Activated CD4-positive, alpha-beta memory T cell treated with anti-CD3 and anti-CD28 coated beads, Interleukin-2, amount 10 ng/mL, durations not matched to agents 7 days and 5 days (primary cell): ENCODE data around the gene KRT2. TPM values are rescaled to one million over a fixed set of nuclear protein-coding genes. Genes with fewer than 3 reads are reported as not detected.
A peak's percentile ranks its signal among the peaks of the same experiment; 100 is the strongest.

ENCODE experiments used
- CTCF ChIA-PET: fragments of 350-600 bp; sonication (Branson Sonifier 250); formaldehyde crosslinking; loops from one replicate; lab custom pipeline; 2021; ENCODE audit warnings: antibody characterized with exemption, inconsistent platforms; lab: Charles Lee
- POLR2A ChIA-PET: fragments of 350-600 bp; sonication (Branson Sonifier 250); formaldehyde crosslinking; loops from one replicate; lab custom pipeline; 2021; ENCODE audit warnings: antibody characterized with exemption; lab: Charles Lee
- DNase-seq: peaks from one replicate; pipeline ENCODE4 v3.0.0-alpha.2; 2020
- H3K27ac Mint-ChIP-seq: one replicate; pipeline ENCODE4 v1.8.0; 2021; ENCODE audit warnings: mild to moderate bottlenecking, mixed read lengths
- H3K27me3 Mint-ChIP-seq: one replicate; pipeline ENCODE4 v1.8.0; 2021; ENCODE audit warnings: mixed read lengths
- H3K36me3 Mint-ChIP-seq: one replicate; pipeline ENCODE4 v1.8.0; 2021; ENCODE audit warnings: low read depth, mixed read lengths
- H3K4me1 Mint-ChIP-seq: one replicate; pipeline ENCODE4 v1.8.0; 2021; ENCODE audit warnings: mixed read lengths
- H3K4me3 Mint-ChIP-seq: one replicate; pipeline ENCODE4 v1.8.0; 2021; ENCODE audit warnings: mild to moderate bottlenecking, mixed read lengths
- H3K9me3 Mint-ChIP-seq: one replicate; pipeline ENCODE4 v1.8.0; 2021; ENCODE audit warnings: mixed read lengths
- total RNA-seq, 2 experiments: library from RNA; stranded (reverse); gene quantifications; one replicate each; pipeline ENCODE4 v1.2.3, GENCODE V29; 2021

KRT2 gene
- not detected for total RNA-seq

- peaks cover 16% of the 10 kb centered on the region for H3K4me1 Mint-ChIP-seq
- no peaks in the 10 kb centered on the region for H3K9me3 Mint-ChIP-seq
- H3K27ac Mint-ChIP-seq: no peak within 1 kb of the TSS
- no peaks in the 10 kb centered on the region for H3K36me3 Mint-ChIP-seq
- CTCF ChIA-PET: no interaction called here
- no peak for DNase-seq
- no peak within 1 kb of the TSS for H3K4me3 Mint-ChIP-seq
- POLR2A ChIA-PET: no interaction called here
- H3K27me3 Mint-ChIP-seq: peaks cover 39% of the 10 kb centered on the region
Measured at GRCh38 chr12:52651726-52652261, at the start of gene KRT2. KRT2 (minus strand) TSS chr12:52652211; CDS start chr12:52652142, 69 bp downstream.

- no peaks in the 10 kb centered on the region for H3K4me1 Mint-ChIP-seq
- no peaks in the 10 kb centered on the region for H3K36me3 Mint-ChIP-seq
- ChIA-PET POLR2A (no interaction called here), CTCF (no interaction called here)
- H3K4me3 Mint-ChIP-seq: no peak overlapping the region
- no peaks in the 10 kb centered on the region for H3K9me3 Mint-ChIP-seq
- no peak overlapping the region for H3K27ac Mint-ChIP-seq
- no peak for DNase-seq
- H3K27me3 Mint-ChIP-seq: peaks cover 17% of the 10 kb centered on the region
Measured at GRCh38 chr12:52701281-52701680, 49.3 kb upstream of the KRT2 start.

DNA sequence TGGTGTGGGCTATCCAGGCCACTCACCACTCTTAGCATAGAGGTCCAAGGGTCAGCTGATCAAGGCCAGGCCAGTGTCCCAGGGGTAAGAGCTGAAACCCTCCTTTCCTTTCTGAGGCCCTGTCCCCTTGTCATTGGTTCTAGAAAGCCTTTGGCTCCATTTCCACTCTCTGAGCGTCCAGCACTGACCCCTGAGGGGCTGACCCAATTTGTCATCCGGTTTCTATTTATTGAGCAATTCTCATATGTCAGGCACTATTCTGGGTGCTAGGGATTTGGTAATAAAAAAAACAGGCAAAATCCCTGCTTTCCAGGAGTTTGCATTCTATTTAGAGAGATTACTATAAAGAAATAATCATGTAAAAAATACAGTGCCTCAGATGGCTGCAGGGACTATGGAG is 47.9 kb upstream of the KRT2 start:
- ChIA-PET POLR2A (no interaction called here), CTCF (no interaction called here)
- no peaks in the 10 kb centered on the region for H3K4me1 Mint-ChIP-seq

DNA sequence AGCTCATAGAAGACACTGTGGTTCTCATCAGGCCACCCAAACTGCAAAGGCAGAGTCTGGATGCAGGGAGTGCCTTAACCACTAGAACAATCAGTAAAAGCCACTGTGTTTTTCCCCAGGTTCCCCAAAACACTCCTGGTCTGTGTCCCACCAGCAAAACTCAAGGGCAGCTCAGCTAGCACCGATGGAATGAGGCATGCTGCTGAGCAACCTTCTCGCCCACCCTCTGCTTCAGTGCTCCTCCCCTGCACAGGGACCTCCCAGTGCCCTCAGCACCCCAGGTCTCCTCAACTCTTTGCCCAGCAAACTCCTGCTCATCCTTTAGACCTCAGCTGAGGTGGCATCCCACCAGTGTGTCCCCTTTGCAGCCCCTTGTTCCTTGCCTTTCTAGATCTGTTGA is 47.4 kb upstream of the KRT2 start:
- ChIA-PET CTCF (no interaction called here), POLR2A (no interaction called here)
- DNase-seq: no peak
- H3K27me3 Mint-ChIP-seq: peaks cover 17% of the 10 kb centered on the region
- H3K4me1 Mint-ChIP-seq: no peaks in the 10 kb centered on the region
- no peaks in the 10 kb centered on the region for H3K9me3 Mint-ChIP-seq
- H3K36me3 Mint-ChIP-seq: no peaks in the 10 kb centered on the region
- no peak overlapping the region for H3K4me3 Mint-ChIP-seq
- H3K27ac Mint-ChIP-seq: no peak overlapping the region

More for the DNA sequence above, 47.9 kb upstream of the KRT2 start:
- DNase-seq: no peak
- H3K4me3 Mint-ChIP-seq: no peak overlapping the region
- no peaks in the 10 kb centered on the region for H3K36me3 Mint-ChIP-seq
- no peak overlapping the region for H3K27ac Mint-ChIP-seq
- H3K27me3 Mint-ChIP-seq: peaks cover 17% of the 10 kb centered on the region
- no peaks in the 10 kb centered on the region for H3K9me3 Mint-ChIP-seq

DNA sequence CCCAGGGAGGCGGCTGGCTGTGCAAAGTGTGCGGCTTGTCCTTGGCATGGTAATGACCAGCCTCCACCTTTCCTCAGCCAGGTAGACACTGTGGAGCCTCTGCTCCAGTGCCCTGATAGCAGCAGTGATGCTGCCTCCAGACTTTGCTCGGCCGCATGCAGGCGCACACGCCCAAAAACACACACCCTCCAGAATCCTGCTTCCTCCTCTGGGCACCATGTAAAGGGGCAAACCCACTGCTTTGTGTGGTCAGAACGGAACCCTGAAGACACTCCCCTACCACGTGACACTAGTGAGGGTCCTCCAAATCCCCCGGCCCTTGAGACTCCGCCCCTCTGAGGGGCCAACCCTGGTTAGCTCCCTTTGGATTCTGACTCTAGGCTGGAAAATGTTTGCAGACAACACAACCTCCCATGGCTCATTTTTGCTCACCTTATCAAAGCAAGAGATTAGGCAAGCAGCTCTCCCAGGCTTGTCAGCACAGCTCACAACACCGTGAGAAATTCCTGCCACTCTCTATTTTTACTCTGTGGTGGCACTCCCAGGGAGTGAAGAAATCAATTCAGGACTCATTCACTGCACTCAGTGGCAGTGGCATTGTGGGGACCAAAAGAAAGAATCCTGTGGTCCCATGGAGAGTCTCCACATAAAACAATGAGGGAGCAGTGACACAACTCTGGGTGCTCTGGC is 46.8 kb upstream of the KRT2 start:
- no peak for DNase-seq
- ChIA-PET CTCF (no interaction called here), POLR2A (no interaction called here)
- Mint-ChIP-seq H3K4me3 (no peak overlapping the region), H3K27ac (peak overlapping the region; percentile 3), H3K36me3 (no peaks in the 10 kb centered on the region), H3K9me3 (no peaks in the 10 kb centered on the region), H3K4me1 (no peaks in the 10 kb centered on the region), H3K27me3 (peaks cover 14% of the 10 kb centered on the region)

- DNase-seq: no peak
- H3K27me3 Mint-ChIP-seq: peaks cover 20% of the 10 kb centered on the region
- H3K36me3 Mint-ChIP-seq: no peaks in the 10 kb centered on the region
- no peak overlapping the region for H3K4me3 Mint-ChIP-seq
- H3K9me3 Mint-ChIP-seq: no peaks in the 10 kb centered on the region
- ChIA-PET POLR2A (no interaction called here), CTCF (no interaction called here)
- H3K27ac Mint-ChIP-seq: no peak overlapping the region
- no peaks in the 10 kb centered on the region for H3K4me1 Mint-ChIP-seq
Measured at GRCh38 chr12:52697058-52697582, 45.1 kb upstream of the KRT2 start.

- Mint-ChIP-seq H3K27me3 (peaks cover 25% of the 10 kb centered on the region), H3K4me3 (no peak overlapping the region), H3K4me1 (peaks cover 1% of the 10 kb centered on the region), H3K27ac (no peak overlapping the region), H3K9me3 (no peaks in the 10 kb centered on the region), H3K36me3 (no peaks in the 10 kb centered on the region)
- no peak for DNase-seq
- ChIA-PET POLR2A (no interaction called here), CTCF (no interaction called here)
Measured at GRCh38 chr12:52696588-52696987, 44.6 kb upstream of the KRT2 start.

DNA sequence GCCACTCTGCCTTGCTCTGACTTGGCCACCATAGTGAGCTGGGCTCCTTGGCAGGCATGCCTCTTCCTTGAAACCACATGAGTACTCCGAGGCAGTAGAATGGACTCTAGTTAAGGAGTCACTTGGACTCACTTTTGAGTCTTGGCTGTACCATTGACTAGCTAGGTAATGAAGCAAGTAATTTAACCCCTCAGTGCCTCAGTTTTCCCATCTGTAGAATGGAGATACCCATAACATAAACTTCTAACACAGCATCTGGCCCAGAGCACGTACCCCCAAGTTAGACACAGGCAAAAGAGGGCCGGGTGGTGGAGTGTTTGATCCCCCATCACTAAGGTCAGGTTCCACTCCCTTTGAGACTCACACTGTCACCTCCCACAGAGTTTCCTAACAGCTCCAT is 43.0 kb upstream of the KRT2 start:
- Mint-ChIP-seq H3K27ac (no peak overlapping the region), H3K36me3 (no peaks in the 10 kb centered on the region), H3K27me3 (peaks cover 37% of the 10 kb centered on the region), H3K9me3 (no peaks in the 10 kb centered on the region), H3K4me3 (no peak overlapping the region), H3K4me1 (peaks cover 11% of the 10 kb centered on the region)
- DNase-seq: no peak
- POLR2A ChIA-PET: no interaction called here
- CTCF ChIA-PET: no interaction called here

GRCh38 chr12:52694151-52694550 is 42.1 kb upstream of the KRT2 start:
- Mint-ChIP-seq H3K36me3 (no peaks in the 10 kb centered on the region), H3K27ac (no peak overlapping the region), H3K9me3 (no peaks in the 10 kb centered on the region), H3K4me1 (peaks cover 11% of the 10 kb centered on the region), H3K4me3 (no peak overlapping the region), H3K27me3 (peaks cover 43% of the 10 kb centered on the region)
- ChIA-PET CTCF (no interaction called here), POLR2A (no interaction called here)
- no peak for DNase-seq

DNA sequence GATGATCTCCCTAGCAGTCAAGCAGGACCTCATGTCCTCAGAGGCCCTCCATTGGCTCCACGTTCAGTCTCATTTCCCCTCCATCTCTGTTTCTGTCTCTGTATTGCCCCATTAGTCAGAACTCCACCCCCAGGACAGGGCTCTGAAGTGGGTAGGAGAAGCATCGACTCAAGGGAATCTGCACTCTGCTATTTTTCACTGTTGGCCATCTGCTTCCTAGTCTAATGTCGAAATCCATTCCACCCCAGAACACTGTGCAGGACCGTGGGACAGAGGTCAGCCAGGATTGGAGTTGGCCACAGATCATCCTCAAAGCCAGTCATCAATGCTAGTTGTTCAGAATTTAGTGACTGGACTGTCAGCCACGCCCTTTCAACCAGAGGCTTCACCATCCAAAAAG is 41.2 kb upstream of the KRT2 start:
- Mint-ChIP-seq H3K9me3 (no peaks in the 10 kb centered on the region), H3K27ac (no peak overlapping the region), H3K36me3 (no peaks in the 10 kb centered on the region), H3K4me3 (no peak overlapping the region), H3K27me3 (peaks cover 50% of the 10 kb centered on the region), H3K4me1 (peaks cover 11% of the 10 kb centered on the region)
- no peak for DNase-seq
- ChIA-PET CTCF (no interaction called here), POLR2A (no interaction called here)

DNA sequence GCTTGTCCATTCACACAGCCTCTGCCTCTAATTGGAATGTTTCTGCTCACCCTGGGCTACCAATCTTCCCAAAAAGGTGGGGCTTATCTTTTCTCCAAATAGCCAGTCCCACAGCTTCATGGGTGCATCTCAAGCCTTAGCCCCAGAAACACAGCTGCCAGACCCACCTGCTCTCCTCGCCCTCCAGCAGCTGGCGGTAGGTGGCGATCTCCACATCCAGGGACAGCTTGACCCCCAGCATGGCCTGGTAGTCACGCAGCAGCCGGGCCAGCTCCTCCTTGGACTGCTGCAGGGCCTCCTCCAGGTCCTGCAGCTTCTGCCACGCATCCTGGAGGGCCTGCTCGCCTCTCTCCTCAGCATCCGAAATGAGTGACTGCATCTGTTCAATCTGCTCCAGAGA is 40.2 kb upstream of the KRT2 start:
- ChIA-PET CTCF (no interaction called here), POLR2A (interaction anchor here (1.4 kb wide), 1 partner anchor 11 kb away, joined by 4 read pairs; the partner anchor contains the start of gene KRT1)
- Mint-ChIP-seq H3K27me3 (peaks cover 52% of the 10 kb centered on the region), H3K9me3 (no peaks in the 10 kb centered on the region), H3K4me3 (no peak overlapping the region), H3K27ac (no peak overlapping the region), H3K4me1 (peaks cover 11% of the 10 kb centered on the region), H3K36me3 (no peaks in the 10 kb centered on the region)
- no peak for DNase-seq

DNA sequence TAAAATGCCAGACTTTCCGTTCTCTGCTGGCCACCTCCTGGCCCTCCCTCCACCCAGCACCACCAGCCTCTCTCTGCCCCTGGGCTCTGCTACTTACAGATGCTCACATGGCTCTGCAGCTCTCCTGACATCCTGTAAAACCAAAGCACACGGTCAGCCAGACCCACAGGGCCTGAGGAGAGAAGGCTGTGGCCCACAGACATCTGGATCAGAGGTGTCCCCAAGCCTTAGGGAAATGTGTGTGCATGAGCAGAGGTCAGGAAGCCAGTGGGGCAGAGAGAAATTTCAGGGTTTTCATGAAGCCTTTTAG is 39.8 kb upstream of the KRT2 start:
- POLR2A ChIA-PET: interaction anchor here (1.4 kb wide), 1 partner anchor 11 kb away, joined by 4 read pairs; the partner anchor contains the start of gene KRT1
- H3K27me3 Mint-ChIP-seq: peaks cover 55% of the 10 kb centered on the region
- no peak overlapping the region for H3K4me3 Mint-ChIP-seq
- CTCF ChIA-PET: interaction anchor here (1.1 kb wide), 1 partner anchor 11 kb away, joined by 4 read pairs; the partner anchor contains the start of gene KRT1
- no peaks in the 10 kb centered on the region for H3K36me3 Mint-ChIP-seq
- DNase-seq: no peak
- H3K9me3 Mint-ChIP-seq: no peaks in the 10 kb centered on the region
- peaks cover 11% of the 10 kb centered on the region for H3K4me1 Mint-ChIP-seq
- no peak overlapping the region for H3K27ac Mint-ChIP-seq

DNA sequence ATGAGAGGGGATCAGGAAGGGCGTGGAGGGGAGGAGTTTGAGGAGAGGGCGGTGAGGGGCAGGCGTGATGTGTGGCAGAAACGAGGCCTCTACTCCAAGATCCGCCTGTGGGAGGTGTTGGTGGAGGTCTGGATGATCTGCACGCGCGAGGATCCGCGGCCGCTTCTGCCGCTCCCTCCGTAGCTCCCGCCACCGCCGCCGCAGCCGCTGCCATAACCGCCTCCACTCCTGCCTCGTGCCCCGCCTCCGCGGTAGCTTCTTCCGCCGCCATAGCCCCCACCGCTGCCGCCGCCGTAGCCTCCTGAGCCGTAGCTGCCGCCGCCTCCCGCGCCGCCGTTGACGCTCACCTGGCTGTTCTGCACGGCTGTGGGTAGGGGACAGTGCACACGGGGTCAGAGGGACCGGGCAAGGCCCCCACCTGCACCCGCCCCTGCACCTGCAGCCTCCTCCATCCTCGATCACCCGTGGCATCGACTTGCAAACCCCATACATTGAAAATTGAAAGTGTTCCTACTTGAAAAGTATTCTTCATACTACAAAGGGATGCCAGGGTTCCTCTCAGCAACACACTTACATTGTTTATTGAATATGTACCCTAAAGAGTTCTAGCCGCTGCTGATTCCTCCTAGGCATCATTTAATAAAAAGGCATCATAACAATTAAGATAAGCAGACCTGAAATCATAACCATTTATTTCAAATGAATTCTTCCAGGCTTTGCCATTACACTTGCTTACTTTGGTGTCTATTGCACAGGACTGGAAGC is 39.2 kb upstream of the KRT2 start:
- ChIA-PET POLR2A (interaction anchor here (1.4 kb wide), 1 partner anchor 10 kb away, joined by 4 read pairs; the partner anchor contains the start of gene KRT1), CTCF (interaction anchor here (1.1 kb wide), 1 partner anchor 11 kb away, joined by 4 read pairs; the partner anchor contains the start of gene KRT1)
- DNase-seq: peak; percentile 48
- no peaks in the 10 kb centered on the region for H3K9me3 Mint-ChIP-seq
- peak overlapping the region; percentile 57 for H3K4me3 Mint-ChIP-seq
- no peak overlapping the region for H3K27ac Mint-ChIP-seq
- peaks cover 11% of the 10 kb centered on the region for H3K4me1 Mint-ChIP-seq
- H3K36me3 Mint-ChIP-seq: no peaks in the 10 kb centered on the region
- peaks cover 61% of the 10 kb centered on the region for H3K27me3 Mint-ChIP-seq
